Measurements from ENCODE around the gene UCHL5.
"Not testable (repeated sequence)": the region's sequence is repeated elsewhere in the genome, so short reads cannot be mapped to it uniquely, and the experiment has no call there.

UCHL5 gene

GRCh38 chr1:193025218-193025617 is 33.9 kb downstream of the UCHL5 start:
- Mint-ChIP-seq H3K4me3 (no peak overlapping the region), H3K27me3 (no peaks in the 10 kb centered on the region), H3K36me3 (ENCODE audit: insufficient read depth) (peaks cover 24% of the 10 kb centered on the region), H3K4me1 (no peaks in the 10 kb centered on the region), H3K27ac (ENCODE audit: low read depth) (no peak overlapping the region), H3K9me3 (no peaks in the 10 kb centered on the region)
- DNase-seq (ENCODE audit: low spot score in 2 of 2) (no peak), ATAC-seq (replicated peaks; ENCODE audit: extremely low read depth, poor library complexity, severe bottlenecking) (no peak)

GRCh38 chr1:193019442-193020026 is 39.6 kb downstream of the UCHL5 start:
- Mint-ChIP-seq H3K27ac (ENCODE audit: low read depth) (no peak overlapping the region), H3K27me3 (no peaks in the 10 kb centered on the region), H3K36me3 (ENCODE audit: insufficient read depth) (peaks cover 14% of the 10 kb centered on the region), H3K4me1 (no peaks in the 10 kb centered on the region), H3K9me3 (no peaks in the 10 kb centered on the region), H3K4me3 (no peak overlapping the region)
- ATAC-seq (replicated peaks; ENCODE audit: extremely low read depth, poor library complexity, severe bottlenecking) (no peak), DNase-seq (ENCODE audit: low spot score in 2 of 2) (no peak)

- ATAC-seq (replicated peaks; ENCODE audit: extremely low read depth, poor library complexity, severe bottlenecking) (no peak), DNase-seq (ENCODE audit: low spot score in 2 of 2) (no peak)
- Mint-ChIP-seq H3K36me3 (ENCODE audit: insufficient read depth) (peaks cover 10% of the 10 kb centered on the region), H3K4me3 (no peak overlapping the region), H3K9me3 (no peaks in the 10 kb centered on the region), H3K27ac (ENCODE audit: low read depth) (no peak overlapping the region), H3K4me1 (no peaks in the 10 kb centered on the region), H3K27me3 (no peaks in the 10 kb centered on the region)
These were observed 42.4 kb downstream of the UCHL5 start for GRCh38 chr1:193016788-193017187.

GRCh38 chr1:193014400-193014799 is 44.8 kb downstream of the UCHL5 start:
- DNase-seq (ENCODE audit: low spot score in 2 of 2) (no peak), ATAC-seq (replicated peaks; ENCODE audit: extremely low read depth, poor library complexity, severe bottlenecking) (no peak)
- Mint-ChIP-seq H3K4me1 (no peaks in the 10 kb centered on the region), H3K4me3 (no peak overlapping the region), H3K9me3 (no peaks in the 10 kb centered on the region), H3K27ac (ENCODE audit: low read depth) (no peak overlapping the region), H3K27me3 (no peaks in the 10 kb centered on the region), H3K36me3 (ENCODE audit: insufficient read depth) (peaks cover 5% of the 10 kb centered on the region)

GRCh38 chr1:193013707-193014106 is 45.5 kb downstream of the UCHL5 start:
- ATAC-seq (replicated peaks; ENCODE audit: extremely low read depth, poor library complexity, severe bottlenecking): no peak
- Mint-ChIP-seq H3K4me3 (no peak overlapping the region), H3K9me3 (no peaks in the 10 kb centered on the region)

DNA sequence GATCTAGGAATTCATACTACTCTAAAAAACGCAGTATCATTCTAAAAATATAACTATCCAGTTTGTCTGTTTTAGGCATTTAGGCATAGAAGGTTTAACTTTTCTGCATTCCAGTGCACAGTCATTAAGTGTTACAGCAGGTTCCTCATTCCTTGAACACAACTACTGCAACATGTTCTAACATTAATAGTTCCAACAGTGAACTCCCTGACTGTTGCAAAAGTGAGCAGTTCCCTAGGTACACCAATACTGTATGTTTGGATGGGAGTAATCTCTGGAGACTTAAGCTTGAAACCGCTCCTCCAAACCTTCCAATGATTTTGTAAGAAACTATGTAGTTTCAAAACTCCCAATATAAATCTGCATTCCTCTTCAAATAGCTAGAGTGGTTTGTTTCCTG is 46.2 kb downstream of the UCHL5 start:
- Mint-ChIP-seq H3K4me1 (no peaks in the 10 kb centered on the region), H3K27ac (ENCODE audit: low read depth) (no peak overlapping the region), H3K4me3 (no peak overlapping the region), H3K36me3 (ENCODE audit: insufficient read depth) (peaks cover 5% of the 10 kb centered on the region), H3K9me3 (no peaks in the 10 kb centered on the region), H3K27me3 (no peaks in the 10 kb centered on the region)
- ATAC-seq (replicated peaks; ENCODE audit: extremely low read depth, poor library complexity, severe bottlenecking) (no peak), DNase-seq (ENCODE audit: low spot score in 2 of 2) (no peak)

More at GRCh38 chr1:193013707-193014106, 45.5 kb downstream of the UCHL5 start:
- H3K36me3 Mint-ChIP-seq (ENCODE audit: insufficient read depth): peaks cover 5% of the 10 kb centered on the region
- H3K4me1 Mint-ChIP-seq: no peaks in the 10 kb centered on the region
- H3K27me3 Mint-ChIP-seq: no peaks in the 10 kb centered on the region
- no peak for DNase-seq (ENCODE audit: low spot score in 2 of 2)
- H3K27ac Mint-ChIP-seq (ENCODE audit: low read depth): no peak overlapping the region

DNA sequence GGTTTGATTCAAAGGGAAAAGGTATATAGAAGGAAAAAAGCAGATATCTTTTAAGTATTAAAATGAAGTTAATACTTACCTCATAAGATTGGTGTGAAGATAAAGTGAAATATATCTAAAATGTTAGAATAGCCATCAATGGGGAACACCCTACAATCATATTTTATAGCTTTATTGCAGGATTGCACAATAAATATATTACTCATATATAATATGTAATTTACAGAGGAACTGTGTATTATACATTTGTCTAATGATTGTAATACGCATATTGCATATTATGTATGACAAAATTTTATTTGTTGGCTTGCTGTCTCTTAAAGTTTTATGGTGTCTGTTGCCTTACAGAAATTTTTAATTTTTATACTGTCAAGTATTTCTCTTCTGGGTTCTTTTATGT is 47.8 kb downstream of the UCHL5 start:
- Mint-ChIP-seq H3K27ac (ENCODE audit: low read depth) (no peak overlapping the region), H3K9me3 (no peaks in the 10 kb centered on the region), H3K4me1 (no peaks in the 10 kb centered on the region), H3K4me3 (no peak overlapping the region), H3K36me3 (ENCODE audit: insufficient read depth) (peaks cover 3% of the 10 kb centered on the region), H3K27me3 (no peaks in the 10 kb centered on the region)
- ATAC-seq (replicated peaks; ENCODE audit: extremely low read depth, poor library complexity, severe bottlenecking) (no peak), DNase-seq (ENCODE audit: low spot score in 2 of 2) (no peak)

DNA sequence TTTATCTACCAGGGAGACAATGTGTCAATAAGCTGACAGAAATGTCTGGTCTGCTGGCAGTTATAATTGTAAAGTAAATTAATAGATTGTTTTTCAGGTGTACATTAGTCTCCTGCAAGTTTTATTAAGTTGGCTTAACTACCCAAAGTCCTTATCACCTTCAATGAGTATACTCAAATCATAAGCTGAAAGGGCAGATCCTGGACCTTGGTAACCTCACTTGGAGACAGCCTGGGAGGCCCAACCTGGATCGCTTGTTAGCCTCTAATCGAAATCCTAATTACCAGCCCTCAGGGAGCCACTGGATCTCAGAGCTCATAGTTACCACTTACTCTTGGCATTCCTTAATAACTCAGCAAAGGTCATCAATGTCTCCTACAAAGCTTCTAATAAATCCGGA is 49.7 kb downstream of the UCHL5 start:
- no peaks in the 10 kb centered on the region for H3K27me3 Mint-ChIP-seq

GRCh38 chr1:193005785-193006184 is 53.4 kb downstream of the UCHL5 start:
- Mint-ChIP-seq H3K9me3 (no peaks in the 10 kb centered on the region), H3K4me1 (peaks cover 15% of the 10 kb centered on the region), H3K36me3 (ENCODE audit: insufficient read depth) (no peaks in the 10 kb centered on the region), H3K27ac (ENCODE audit: low read depth) (no peak overlapping the region), H3K4me3 (no peak overlapping the region), H3K27me3 (no peaks in the 10 kb centered on the region)
- ATAC-seq (replicated peaks; ENCODE audit: extremely low read depth, poor library complexity, severe bottlenecking): no peak
- DNase-seq (ENCODE audit: low spot score in 2 of 2): no peak

More for the DNA sequence above, 49.7 kb downstream of the UCHL5 start:
- H3K9me3 Mint-ChIP-seq: no peaks in the 10 kb centered on the region
- DNase-seq (ENCODE audit: low spot score in 2 of 2): no peak
- H3K36me3 Mint-ChIP-seq (ENCODE audit: insufficient read depth): peaks cover 2% of the 10 kb centered on the region
- no peak overlapping the region for H3K27ac Mint-ChIP-seq (ENCODE audit: low read depth)
- no peak for ATAC-seq (replicated peaks; ENCODE audit: extremely low read depth, poor library complexity, severe bottlenecking)
- peaks cover 7% of the 10 kb centered on the region for H3K4me1 Mint-ChIP-seq
- no peak overlapping the region for H3K4me3 Mint-ChIP-seq

GRCh38 chr1:192998536-192998935 is 60.6 kb downstream of the UCHL5 start:
- ATAC-seq (replicated peaks; ENCODE audit: extremely low read depth, poor library complexity, severe bottlenecking) (no peak), DNase-seq (ENCODE audit: low spot score in 2 of 2) (no peak)
- H3K9me3 Mint-ChIP-seq: no peaks in the 10 kb centered on the region
- H3K36me3 Mint-ChIP-seq (ENCODE audit: insufficient read depth): peaks cover 3% of the 10 kb centered on the region
- H3K4me3 Mint-ChIP-seq: no peak overlapping the region
- H3K4me1 Mint-ChIP-seq: peaks cover 12% of the 10 kb centered on the region
- H3K27ac Mint-ChIP-seq (ENCODE audit: low read depth): no peak overlapping the region
- H3K27me3 Mint-ChIP-seq: no peaks in the 10 kb centered on the region

GRCh38 chr1:192994141-192994540 is 65.0 kb downstream of the UCHL5 start:
- H3K4me3 Mint-ChIP-seq: no peak overlapping the region
- H3K27ac Mint-ChIP-seq (ENCODE audit: low read depth): no peak overlapping the region
- H3K27me3 Mint-ChIP-seq: no peaks in the 10 kb centered on the region
- H3K36me3 Mint-ChIP-seq (ENCODE audit: insufficient read depth): peaks cover 5% of the 10 kb centered on the region
- DNase-seq (ENCODE audit: low spot score in 2 of 2): no peak
- H3K4me1 Mint-ChIP-seq: peaks cover 5% of the 10 kb centered on the region
- ATAC-seq (replicated peaks; ENCODE audit: extremely low read depth, poor library complexity, severe bottlenecking): no peak
- no peaks in the 10 kb centered on the region for H3K9me3 Mint-ChIP-seq

DNA sequence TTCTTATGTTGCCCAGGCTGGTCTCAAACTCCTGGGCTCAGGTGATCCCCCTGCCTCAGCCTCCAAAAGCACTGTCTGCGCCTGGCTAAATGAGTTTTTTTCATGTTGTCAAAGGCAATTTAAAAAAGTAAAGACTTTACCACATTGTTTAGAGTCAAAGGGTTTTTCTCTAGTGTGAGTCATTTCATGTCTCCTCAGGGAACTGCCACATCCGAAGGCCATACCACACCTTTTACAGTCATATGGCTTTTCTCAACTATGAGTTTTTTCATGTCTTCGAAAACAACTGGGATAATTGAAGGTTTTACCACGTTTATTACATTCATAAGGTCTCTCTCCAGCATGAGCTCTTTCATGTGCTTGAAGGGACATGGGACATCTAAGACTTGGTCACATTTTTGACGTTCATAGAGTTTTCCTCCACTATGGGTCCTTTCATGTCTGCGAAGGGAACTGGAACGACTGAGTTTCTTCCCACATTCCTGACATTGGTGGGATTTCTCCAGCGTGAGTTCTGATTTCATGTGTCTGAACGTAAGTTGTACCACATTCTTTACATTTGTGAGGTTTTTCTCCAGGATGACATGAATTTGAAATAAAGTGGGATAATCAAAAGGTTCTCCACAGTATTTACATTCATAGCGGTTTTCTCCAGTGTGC is 65.6 kb downstream of the UCHL5 start:
- DNase-seq (ENCODE audit: low spot score in 2 of 2): no peak
- H3K27me3 Mint-ChIP-seq: no peaks in the 10 kb centered on the region
- H3K4me3 Mint-ChIP-seq: no peak overlapping the region
- H3K36me3 Mint-ChIP-seq (ENCODE audit: insufficient read depth): peaks cover 5% of the 10 kb centered on the region
- H3K9me3 Mint-ChIP-seq: no peaks in the 10 kb centered on the region
- no peak for ATAC-seq (replicated peaks; ENCODE audit: extremely low read depth, poor library complexity, severe bottlenecking)
- H3K4me1 Mint-ChIP-seq: no peaks in the 10 kb centered on the region
- H3K27ac Mint-ChIP-seq (ENCODE audit: low read depth): no peak overlapping the region

- not testable (repeated sequence) for H3K27me3 Mint-ChIP-seq; H3K9me3 Mint-ChIP-seq; H3K36me3 Mint-ChIP-seq (ENCODE audit: insufficient read depth); ATAC-seq (replicated peaks; ENCODE audit: extremely low read depth, poor library complexity, severe bottlenecking); H3K27ac Mint-ChIP-seq (ENCODE audit: low read depth); DNase-seq (ENCODE audit: low spot score in 2 of 2); H3K4me1 Mint-ChIP-seq; H3K4me3 Mint-ChIP-seq
These were observed 72.3 kb downstream of the UCHL5 start for GRCh38 chr1:192986748-192987334.

All from central memory CD8-positive, alpha-beta T cell (primary cell).